Activated CD8-positive, alpha-beta T cell treated with anti-CD3 and anti-CD28 coated beads for 36 hours (primary cell): ENCODE measurements around the gene ADPRS. TPM values are rescaled to one million over a fixed set of nuclear protein-coding genes. Genes with fewer than 3 reads are reported as not detected.

ENCODE experiments used
- ATAC-seq: fragments of 200-7000 bp; cut with Tn5 transposase; one replicate; pipeline ENCODE4 v1.10.0; 2021; ENCODE audit warnings: mild to moderate bottlenecking, moderate library complexity
- CTCF ChIA-PET: fragments of 350-600 bp; sonication (Branson Sonifier 250); formaldehyde crosslinking; loops from one replicate; lab custom pipeline; 2021; ENCODE audit warnings: antibody characterized with exemption; lab: Charles Lee
- POLR2A ChIA-PET: fragments of 350-600 bp; sonication (Branson Sonifier 250); formaldehyde crosslinking; loops from one replicate; lab custom pipeline; 2021; ENCODE audit warnings: antibody characterized with exemption; lab: Charles Lee
- DNase-seq: peaks from one replicate; pipeline ENCODE4 v3.0.0-alpha.2; 2020
- H3K27ac Mint-ChIP-seq: one replicate; pipeline ENCODE4 v1.8.0; 2021; ENCODE audit warnings: mild to moderate bottlenecking, mixed read lengths
- H3K27me3 Mint-ChIP-seq: one replicate; pipeline ENCODE4 v1.8.0; 2021; ENCODE audit warnings: mixed read lengths
- H3K36me3 Mint-ChIP-seq: one replicate; pipeline ENCODE4 v1.8.0; 2021; ENCODE audit warnings: low read depth, mixed read lengths
- H3K4me1 Mint-ChIP-seq: one replicate; pipeline ENCODE4 v1.8.0; 2021; ENCODE audit warnings: low read depth, mixed read lengths
- H3K4me3 Mint-ChIP-seq: one replicate; pipeline ENCODE4 v1.8.0; 2021; ENCODE audit warnings: mild to moderate bottlenecking, moderate library complexity, mixed read lengths
- H3K9me3 Mint-ChIP-seq: one replicate; pipeline ENCODE4 v1.8.0; 2021; ENCODE audit warnings: mixed read lengths
- CTCF ChIP-seq: fragments of 200-600 bp; IDR thresholded peaks from one replicate; pipeline ENCODE4 v1.8.0; 2022; ENCODE audit warnings: antibody characterized with exemption, mild to moderate bottlenecking
- intact Hi-C: fragments of 100-400 bp; cut with micrococcal nuclease; formaldehyde crosslinking; loops from one replicate; pipeline ENCODE4 v1.10.0; 2022
- total RNA-seq, 2 experiments: library from RNA; stranded (reverse); gene quantifications; one replicate each; pipeline ENCODE4 v1.2.3, GENCODE V29; 2021

Gene ADPRS
- total RNA-seq, 2 experiments from 2014 or later, result 52.7 to 54.9 TPM

- DNase-seq (no peak), ATAC-seq (no peak)
- H3K4me1 Mint-ChIP-seq, result peaks cover 6% of the 10 kb centered on the region
- no peak overlapping the region for H3K4me3 Mint-ChIP-seq
- ChIA-PET POLR2A (interaction anchor here (0.6 to 1.1 kb wide), 2 partner anchors 31 to 156 kb away, joined by 3 to 4 read pairs; no protein-coding TSS in a partner anchor), CTCF (interaction anchor here (1.2 to 4.8 kb wide), 4 partner anchors 15 to 86 kb away, joined by 3 to 86 read pairs (median 14); no protein-coding TSS in a partner anchor)
- TF ChIP-seq CTCF, result no peak
- H3K27me3 Mint-ChIP-seq, result no peaks in the 10 kb centered on the region
- intact Hi-C loops, result loop anchor here (2.0 kb wide), 1 partner anchor 33 kb away; no protein-coding TSS in a partner anchor
- H3K9me3 Mint-ChIP-seq, result no peaks in the 10 kb centered on the region
- no peaks in the 10 kb centered on the region for H3K36me3 Mint-ChIP-seq
- no peak overlapping the region for H3K27ac Mint-ChIP-seq
These were observed 12.9 kb downstream of the ADPRS start for GRCh38 chr1:36101546-36101945.

GRCh38 chr1:36106269-36106668, 17.6 kb downstream of the ADPRS start:
- CTCF ChIA-PET, result interaction anchor here (1.1 to 6.0 kb wide), 4 partner anchors 10 to 179 kb away, joined by 3 to 37 read pairs (median 4); no protein-coding TSS in a partner anchor
- H3K9me3 Mint-ChIP-seq, result no peaks in the 10 kb centered on the region
- POLR2A ChIA-PET, result no interaction called here
- no peak overlapping the region for H3K4me3 Mint-ChIP-seq
- no peak for DNase-seq
- intact Hi-C loops, result no loop called here
- no peak for TF ChIP-seq CTCF
- H3K27me3 Mint-ChIP-seq, result no peaks in the 10 kb centered on the region
- H3K36me3 Mint-ChIP-seq, result no peaks in the 10 kb centered on the region
- ATAC-seq, result no peak
- H3K27ac Mint-ChIP-seq, result no peak overlapping the region
- H3K4me1 Mint-ChIP-seq, result peaks cover 27% of the 10 kb centered on the region

GRCh38 chr1:36107394-36107793, 18.7 kb downstream of the ADPRS start:
- POLR2A ChIA-PET, result interaction anchor here (1.5 kb wide), 1 partner anchor 13 kb away, joined by 3 read pairs; no protein-coding TSS in a partner anchor
- intact Hi-C loops, result no loop called here
- Mint-ChIP-seq H3K9me3 (no peaks in the 10 kb centered on the region), H3K4me3 (no peak overlapping the region), H3K36me3 (no peaks in the 10 kb centered on the region), H3K4me1 (peaks cover 34% of the 10 kb centered on the region), H3K27ac (no peak overlapping the region), H3K27me3 (no peaks in the 10 kb centered on the region)
- no peak for TF ChIP-seq CTCF
- ATAC-seq (no peak), DNase-seq (no peak)
- CTCF ChIA-PET, result interaction anchor here (1.3 to 6.0 kb wide), 3 partner anchors 12 to 178 kb away, joined by 3 to 37 read pairs (median 5); no protein-coding TSS in a partner anchor

GRCh38 chr1:36108314-36108713, 19.6 kb downstream of the ADPRS start:
- Mint-ChIP-seq H3K4me1 (peaks cover 34% of the 10 kb centered on the region), H3K27me3 (no peaks in the 10 kb centered on the region), H3K9me3 (no peaks in the 10 kb centered on the region), H3K4me3 (no peak overlapping the region), H3K27ac (no peak overlapping the region), H3K36me3 (no peaks in the 10 kb centered on the region)
- intact Hi-C loops, result no loop called here
- TF ChIP-seq CTCF, result no peak
- no peak for DNase-seq
- ATAC-seq, result no peak
- POLR2A ChIA-PET, result interaction anchor here (1.1 to 1.5 kb wide), 3 partner anchors 11 to 54 kb away, joined by 3 read pairs; no protein-coding TSS in a partner anchor
- CTCF ChIA-PET, result interaction anchor here (2.3 to 6.0 kb wide), 2 partner anchors 8 to 27 kb away, joined by 11 to 37 read pairs; no protein-coding TSS in a partner anchor

- Mint-ChIP-seq H3K4me3 (no peak overlapping the region), H3K27me3 (no peaks in the 10 kb centered on the region), H3K36me3 (no peaks in the 10 kb centered on the region), H3K27ac (peak overlapping the region; percentile 82), H3K9me3 (no peaks in the 10 kb centered on the region), H3K4me1 (peaks cover 34% of the 10 kb centered on the region)
- intact Hi-C loops, result no loop called here
- CTCF ChIA-PET, result interaction anchor here (2.3 to 6.0 kb wide), 2 partner anchors 9 to 26 kb away, joined by 11 to 37 read pairs; no protein-coding TSS in a partner anchor
- ATAC-seq, result peak; percentile 96
- POLR2A ChIA-PET, result interaction anchor here (0.6 to 1.2 kb wide), 3 partner anchors 10 to 340 kb away, joined by 3 read pairs; partner anchors contain the start of gene CLSPN
- DNase-seq, result peak; percentile 78
- no peak for TF ChIP-seq CTCF
These were observed 20.5 kb downstream of the ADPRS start for GRCh38 chr1:36109041-36109679.
